ENCODE measurements around the gene SEC14L6. TPM values are rescaled to one million over a fixed set of nuclear protein-coding genes. Genes with fewer than 3 reads are reported as not detected.

Gene SEC14L6
- total RNA-seq, 1 donor from 2014 or later, result not detected

- Histone ChIP-seq H3K4me1 (no peaks in the 10 kb centered on the region), H3K9me3 (no peaks in the 10 kb centered on the region), H3K27ac (no peak overlapping the region), H3K27me3 (no peaks in the 10 kb centered on the region), H3K36me3 (no peaks in the 10 kb centered on the region), H3K4me3 (no peak overlapping the region)
- intact Hi-C loops (cut with DNase I), result no loop called here
- TF ChIP-seq POLR2AphosphoS5 (IDR thresholded peaks at IDR 0.05; ENCODE audit: insufficient read depth in 1 of 2, low read depth in 1 of 2) (no peak), POLR2A (IDR thresholded peaks at IDR 0.05) (no peak)
- TF ChIP-seq, protein P1, sequence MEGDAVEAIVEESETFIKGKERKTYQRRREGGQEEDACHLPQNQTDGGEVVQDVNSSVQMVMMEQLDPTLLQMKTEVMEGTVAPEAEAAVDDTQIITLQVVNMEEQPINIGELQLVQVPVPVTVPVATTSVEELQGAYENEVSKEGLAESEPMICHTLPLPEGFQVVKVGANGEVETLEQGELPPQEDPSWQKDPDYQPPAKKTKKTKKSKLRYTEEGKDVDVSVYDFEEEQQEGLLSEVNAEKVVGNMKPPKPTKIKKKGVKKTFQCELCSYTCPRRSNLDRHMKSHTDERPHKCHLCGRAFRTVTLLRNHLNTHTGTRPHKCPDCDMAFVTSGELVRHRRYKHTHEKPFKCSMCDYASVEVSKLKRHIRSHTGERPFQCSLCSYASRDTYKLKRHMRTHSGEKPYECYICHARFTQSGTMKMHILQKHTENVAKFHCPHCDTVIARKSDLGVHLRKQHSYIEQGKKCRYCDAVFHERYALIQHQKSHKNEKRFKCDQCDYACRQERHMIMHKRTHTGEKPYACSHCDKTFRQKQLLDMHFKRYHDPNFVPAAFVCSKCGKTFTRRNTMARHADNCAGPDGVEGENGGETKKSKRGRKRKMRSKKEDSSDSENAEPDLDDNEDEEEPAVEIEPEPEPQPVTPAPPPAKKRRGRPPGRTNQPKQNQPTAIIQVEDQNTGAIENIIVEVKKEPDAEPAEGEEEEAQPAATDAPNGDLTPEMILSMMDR (IDR thresholded peaks at IDR 0.05), result no peak
- no peak for DNase-seq (ENCODE audit: extremely low spot score in 2 of 2)
These were observed 55.2 kb downstream of the SEC14L6 start for GRCh38 chr22:30491381-30491780.

DNA sequence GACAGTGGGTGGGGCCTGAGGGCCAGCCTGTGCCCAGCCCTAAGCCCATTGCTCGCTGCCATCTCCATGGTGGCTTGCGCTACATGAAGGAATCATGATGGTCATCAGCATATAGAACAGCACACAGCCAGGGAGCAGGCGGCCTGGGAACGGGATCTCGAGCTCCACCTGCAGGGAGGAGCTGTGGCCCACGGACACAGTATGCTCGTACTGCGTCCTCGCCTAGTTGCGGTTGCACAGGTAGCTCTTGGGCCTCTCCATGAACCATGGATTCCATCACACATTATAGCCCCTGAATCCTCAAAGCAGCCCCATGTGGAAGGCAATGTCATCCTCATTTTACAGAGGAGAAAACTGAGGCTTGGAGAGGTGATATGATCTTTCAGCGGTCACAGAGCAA, 56.1 kb downstream of the SEC14L6 start:
- no peaks in the 10 kb centered on the region for H3K9me3 ChIP-seq
- no peaks in the 10 kb centered on the region for H3K36me3 ChIP-seq
- no peaks in the 10 kb centered on the region for H3K4me1 ChIP-seq
- H3K27ac ChIP-seq, result no peak overlapping the region
- no peaks in the 10 kb centered on the region for H3K27me3 ChIP-seq
- H3K4me3 ChIP-seq, result no peak overlapping the region
- intact Hi-C loops (cut with DNase I), result no loop called here
- TF ChIP-seq POLR2A (IDR thresholded peaks at IDR 0.05) (no peak), POLR2AphosphoS5 (IDR thresholded peaks at IDR 0.05; ENCODE audit: insufficient read depth in 1 of 2, low read depth in 1 of 2) (no peak)
- TF ChIP-seq, protein P1 (IDR thresholded peaks at IDR 0.05), result no peak
- DNase-seq (ENCODE audit: extremely low spot score in 2 of 2), result no peak

- TF ChIP-seq, protein P1 (IDR thresholded peaks at IDR 0.05), result no peak
- TF ChIP-seq POLR2A (IDR thresholded peaks at IDR 0.05) (no peak), POLR2AphosphoS5 (IDR thresholded peaks at IDR 0.05; ENCODE audit: insufficient read depth in 1 of 2, low read depth in 1 of 2) (no peak)
- intact Hi-C loops (cut with DNase I), result no loop called here
- Histone ChIP-seq H3K36me3 (no peaks in the 10 kb centered on the region), H3K4me1 (no peaks in the 10 kb centered on the region), H3K27ac (no peak overlapping the region), H3K27me3 (no peaks in the 10 kb centered on the region), H3K9me3 (no peaks in the 10 kb centered on the region), H3K4me3 (no peak overlapping the region)
- DNase-seq (ENCODE audit: extremely low spot score in 2 of 2), result no peak
These were observed 58.4 kb downstream of the SEC14L6 start for GRCh38 chr22:30488121-30488520.

GRCh38 chr22:30486661-30487115, 59.9 kb downstream of the SEC14L6 start:
- H3K36me3 ChIP-seq, result no peaks in the 10 kb centered on the region
- no peaks in the 10 kb centered on the region for H3K4me1 ChIP-seq
- H3K27me3 ChIP-seq, result no peaks in the 10 kb centered on the region
- no peak overlapping the region for H3K27ac ChIP-seq
- H3K9me3 ChIP-seq, result no peaks in the 10 kb centered on the region
- TF ChIP-seq, protein P1 (IDR thresholded peaks at IDR 0.05), result no peak
- TF ChIP-seq POLR2A (IDR thresholded peaks at IDR 0.05) (no peak), POLR2AphosphoS5 (IDR thresholded peaks at IDR 0.05; ENCODE audit: insufficient read depth in 1 of 2, low read depth in 1 of 2) (no peak)
- intact Hi-C loops (cut with DNase I), result no loop called here
- no peak overlapping the region for H3K4me3 ChIP-seq
- no peak for DNase-seq (ENCODE audit: extremely low spot score in 2 of 2)

DNA sequence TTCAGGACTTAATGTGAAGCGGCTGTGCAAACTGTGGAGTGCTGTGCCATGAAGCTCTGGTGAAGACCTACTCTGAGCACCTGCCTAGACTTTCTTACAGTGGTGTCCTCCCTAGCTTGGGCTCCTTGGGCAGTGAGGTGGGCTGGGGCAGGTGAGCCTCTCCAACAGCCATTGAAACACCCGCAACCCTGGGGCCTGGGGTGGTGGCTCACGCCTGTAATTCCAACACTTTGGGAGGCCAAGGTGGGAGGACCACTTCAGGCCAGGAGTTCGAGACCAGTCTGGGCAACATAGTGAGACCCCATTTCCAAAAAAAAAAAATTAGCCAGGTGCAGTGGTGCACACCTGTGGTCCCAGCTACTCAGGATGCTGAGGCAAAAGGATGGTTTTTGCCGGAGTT, 60.4 kb downstream of the SEC14L6 start:
- Histone ChIP-seq H3K27ac (no peak overlapping the region), H3K36me3 (no peaks in the 10 kb centered on the region), H3K27me3 (no peaks in the 10 kb centered on the region), H3K4me1 (no peaks in the 10 kb centered on the region), H3K4me3 (no peak overlapping the region), H3K9me3 (no peaks in the 10 kb centered on the region)
- intact Hi-C loops (cut with DNase I), result no loop called here
- DNase-seq (ENCODE audit: extremely low spot score in 2 of 2), result no peak
- TF ChIP-seq, protein P1 (IDR thresholded peaks at IDR 0.05), result no peak
- TF ChIP-seq POLR2A (IDR thresholded peaks at IDR 0.05) (no peak), POLR2AphosphoS5 (IDR thresholded peaks at IDR 0.05; ENCODE audit: insufficient read depth in 1 of 2, low read depth in 1 of 2) (no peak)
